HEK293 (cell line): Measurements from ENCODE around the gene TLNRD1.

Experiments used
- CTCF ChIP-seq: fragments of 450-650 bp; formaldehyde crosslinking; IDR thresholded peaks from 2 replicates; pipeline ENCODE4 v1.5.1; 2016; ENCODE audit warnings: missing biosample characterization, missing genetic modification characterization
- YY1 ChIP-seq: fragments of 450-650 bp; formaldehyde crosslinking; IDR thresholded peaks from 2 replicates; pipeline ENCODE4 v1.5.1; 2018; ENCODE audit warnings: missing biosample characterization, missing genetic modification characterization
- TF ChIP-seq, protein P1 (sequence below): fragments of 450-650 bp; formaldehyde crosslinking; IDR thresholded peaks from 2 replicates; pipeline ENCODE4 v1.5.1; 2017; ENCODE audit warnings: missing biosample characterization, missing genetic modification characterization

- TF ChIP-seq YY1 (tag by site-specific recombination) (no peak), CTCF (tag by site-specific recombination) (no peak)
- TF ChIP-seq, protein P1, sequence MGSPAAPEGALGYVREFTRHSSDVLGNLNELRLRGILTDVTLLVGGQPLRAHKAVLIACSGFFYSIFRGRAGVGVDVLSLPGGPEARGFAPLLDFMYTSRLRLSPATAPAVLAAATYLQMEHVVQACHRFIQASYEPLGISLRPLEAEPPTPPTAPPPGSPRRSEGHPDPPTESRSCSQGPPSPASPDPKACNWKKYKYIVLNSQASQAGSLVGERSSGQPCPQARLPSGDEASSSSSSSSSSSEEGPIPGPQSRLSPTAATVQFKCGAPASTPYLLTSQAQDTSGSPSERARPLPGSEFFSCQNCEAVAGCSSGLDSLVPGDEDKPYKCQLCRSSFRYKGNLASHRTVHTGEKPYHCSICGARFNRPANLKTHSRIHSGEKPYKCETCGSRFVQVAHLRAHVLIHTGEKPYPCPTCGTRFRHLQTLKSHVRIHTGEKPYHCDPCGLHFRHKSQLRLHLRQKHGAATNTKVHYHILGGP, result no peak
These were observed 9.8 kb upstream of the TLNRD1 start for GRCh38 chr15:80990955-80991354.
